GM21619 (cell line): Measurements from ENCODE around the gene SFTPA1.
"Not testable (repeated sequence)": the region's sequence is repeated elsewhere in the genome, so short reads cannot be mapped to it uniquely, and the experiment has no call there.

Source experiments
- ATAC-seq: cut with Tn5 transposase; IDR thresholded peaks from one replicate; pipeline ENCODE4 v1.9.1; 2021; ENCODE audit not compliant: unreplicated experiment

Gene SFTPA1

GRCh38 chr10:79610601-79611191 lies at the start of gene SFTPA1:
SFTPA1 (plus strand) TSS chr10:79610939; CDS start chr10:79611826, 887 bp downstream.
- no peak for ATAC-seq

- ATAC-seq: no peak
These were observed 49.5 kb upstream of the SFTPA1 start for GRCh38 chr10:79561257-79561656.

- no peak for ATAC-seq
These were observed 48.5 kb upstream of the SFTPA1 start for GRCh38 chr10:79562135-79562756.

- ATAC-seq: no peak
These were observed 47.3 kb upstream of the SFTPA1 start for GRCh38 chr10:79563426-79563825.

- ATAC-seq: not testable (repeated sequence)
These were observed 40.1 kb upstream of the SFTPA1 start for GRCh38 chr10:79570624-79571023.

- ATAC-seq: no peak
These were observed 31.4 kb upstream of the SFTPA1 start for GRCh38 chr10:79579361-79579760.

GRCh38 chr10:79581044-79581443 lies 29.7 kb upstream of the SFTPA1 start:
- no peak for ATAC-seq

- ATAC-seq: no peak
These were observed 28.6 kb upstream of the SFTPA1 start for GRCh38 chr10:79582096-79582495.

- ATAC-seq: not testable (repeated sequence)
These were observed 27.8 kb upstream of the SFTPA1 start for GRCh38 chr10:79582954-79583353.

GRCh38 chr10:79583488-79584024 lies 27.2 kb upstream of the SFTPA1 start:
- ATAC-seq: no peak

GRCh38 chr10:79585870-79586527 lies 24.7 kb upstream of the SFTPA1 start:
- ATAC-seq: no peak

- ATAC-seq: no peak
These were observed 23.8 kb upstream of the SFTPA1 start for GRCh38 chr10:79586933-79587332.

- no peak for ATAC-seq
These were observed 21.9 kb upstream of the SFTPA1 start for GRCh38 chr10:79588800-79589199.

- no peak for ATAC-seq
These were observed 17.4 kb upstream of the SFTPA1 start for GRCh38 chr10:79593377-79593776.

GRCh38 chr10:79594565-79594964 lies 16.2 kb upstream of the SFTPA1 start:
- ATAC-seq: not testable (repeated sequence)

- ATAC-seq: no peak
These were observed 15.2 kb upstream of the SFTPA1 start for GRCh38 chr10:79595510-79595909.

GRCh38 chr10:79599644-79600043 lies 11.1 kb upstream of the SFTPA1 start:
- ATAC-seq: not testable (repeated sequence)

- no peak for ATAC-seq
These were observed 8.8 kb upstream of the SFTPA1 start for GRCh38 chr10:79601939-79602338.

GRCh38 chr10:79602953-79603352 lies 7.8 kb upstream of the SFTPA1 start:
- no peak for ATAC-seq

- ATAC-seq: no peak
These were observed 6.4 kb upstream of the SFTPA1 start for GRCh38 chr10:79604294-79604693.

GRCh38 chr10:79605308-79605707 lies 5.4 kb upstream of the SFTPA1 start:
- ATAC-seq: no peak
